HL-60/S4 (cell line): ENCODE results near the gene BLNK.

Experiments used
- in situ Hi-C: fragments of 300-500 bp; cut with MboI; formaldehyde crosslinking; loops from 2 replicates; pipeline ENCODE4 v1.14.3; 2022; ENCODE audit warnings: low sequenced_read_pairs

Gene BLNK

DNA sequence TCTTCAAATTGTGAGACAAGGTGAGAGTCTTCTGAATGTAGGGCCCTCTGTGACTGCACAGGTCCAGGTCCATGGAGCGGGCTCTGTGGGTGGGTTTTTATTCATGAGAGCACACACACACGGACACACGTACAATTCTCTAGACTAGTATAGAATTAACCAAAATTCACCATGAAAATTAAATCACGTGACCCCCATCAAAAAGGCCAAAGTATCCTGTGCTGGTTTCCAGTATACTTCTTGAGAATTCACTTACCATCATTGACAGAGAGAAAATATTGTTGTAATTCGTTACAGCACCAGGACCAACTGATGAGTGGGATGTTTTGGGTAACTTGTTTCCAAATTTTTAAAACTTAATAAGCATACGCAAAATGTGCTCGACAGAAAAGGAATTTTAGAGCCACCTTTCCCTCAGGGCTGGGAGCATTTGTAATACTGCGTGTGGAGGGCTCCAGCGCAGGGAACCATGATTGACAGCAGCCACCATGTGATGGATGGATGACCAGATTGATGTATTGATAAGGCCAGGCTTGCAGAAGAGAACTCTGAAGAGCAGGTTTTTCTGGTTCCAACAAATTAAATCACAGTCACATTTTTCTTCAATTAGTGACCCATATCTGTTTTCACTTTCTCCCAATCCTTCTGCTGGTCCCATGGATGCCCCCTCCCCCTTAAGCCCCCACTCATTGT lies 18.0 kb upstream of the BLNK start:
- in situ Hi-C loops = no loop called here

DNA sequence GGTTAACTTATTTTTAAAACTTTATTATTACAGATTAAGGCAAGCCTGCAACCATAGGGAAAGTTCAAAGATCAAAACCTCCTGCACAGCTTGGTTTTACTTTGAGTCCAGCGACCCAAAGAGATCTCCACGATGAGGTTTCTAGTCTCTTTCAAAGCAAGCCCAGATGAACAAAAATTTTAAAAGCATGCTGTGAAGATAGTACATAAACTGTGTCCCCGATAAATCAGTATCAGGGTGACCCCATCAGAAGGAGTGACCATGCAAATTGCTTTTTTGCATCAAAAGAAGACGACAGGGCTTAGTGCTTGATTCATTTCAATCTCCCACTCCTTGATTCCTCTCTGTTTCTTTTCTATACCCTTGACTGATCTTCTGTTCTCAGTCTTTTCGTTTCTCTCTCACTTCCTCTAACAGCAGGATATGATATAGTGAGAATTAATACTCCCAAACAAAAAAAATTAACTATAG lies 16.8 kb upstream of the BLNK start:
- in situ Hi-C loops = no loop called here

- in situ Hi-C loops = no loop called here
Observed at GRCh38 chr10:96287392-96288105, 16.2 kb upstream of the BLNK start.

DNA sequence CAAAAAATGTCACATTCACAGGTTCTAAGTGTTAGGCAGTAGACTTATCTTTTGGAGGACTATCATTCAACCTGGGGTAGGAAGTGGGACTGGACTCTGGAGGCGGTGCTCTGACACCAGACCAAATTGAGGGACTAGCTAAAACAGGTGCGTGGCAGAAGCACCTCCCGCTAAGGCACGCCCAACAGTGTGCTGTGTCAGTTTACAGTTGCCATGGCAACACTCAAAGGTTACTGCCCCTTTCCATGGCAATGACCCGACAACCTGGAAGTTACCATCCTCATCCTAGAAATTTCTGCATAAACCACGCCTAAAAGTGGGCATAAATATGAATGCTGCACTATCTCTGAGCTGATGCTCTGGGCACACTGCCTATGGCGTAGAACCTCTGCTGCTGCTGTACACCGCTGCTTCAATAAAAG lies 14.0 kb upstream of the BLNK start:
- in situ Hi-C loops = no loop called here

DNA sequence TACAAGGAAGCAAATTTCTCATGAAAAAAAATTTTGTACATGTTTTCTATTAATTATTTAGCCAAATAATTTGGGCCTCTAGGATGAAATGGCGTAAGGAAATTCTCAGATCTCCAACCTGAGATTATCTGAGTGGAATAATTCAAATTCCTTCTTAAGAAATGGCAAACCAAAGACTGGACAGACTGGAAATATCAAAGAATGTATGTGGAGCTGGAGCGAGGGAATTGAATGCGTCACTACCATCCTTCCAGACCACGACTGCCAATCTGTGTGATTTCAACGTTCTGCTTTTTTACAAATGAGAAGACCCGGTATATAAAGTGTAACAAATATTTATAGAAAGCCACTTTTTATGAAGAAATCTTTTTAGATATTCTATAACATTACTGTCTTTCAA lies 12.4 kb upstream of the BLNK start:
- in situ Hi-C loops = no loop called here

DNA sequence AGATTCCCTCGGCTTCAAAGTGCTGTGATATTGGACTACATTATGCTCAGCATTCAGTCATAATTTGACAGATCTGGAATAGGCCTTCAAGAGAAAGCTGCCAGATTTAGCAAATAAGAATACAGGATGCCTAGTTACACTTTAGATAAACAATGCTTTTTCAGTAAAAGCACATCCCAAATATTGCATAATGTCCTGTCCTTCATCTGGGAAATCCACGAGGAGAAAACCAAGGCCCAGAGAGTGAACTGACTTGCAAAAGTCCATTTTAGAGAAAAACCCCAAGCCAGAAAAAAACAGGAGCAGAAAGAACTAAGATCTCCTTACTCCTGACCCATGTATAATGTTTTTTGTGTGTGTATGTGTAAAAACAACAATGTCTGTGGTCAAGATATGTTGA lies 12.0 kb upstream of the BLNK start:
- in situ Hi-C loops = no loop called here

DNA sequence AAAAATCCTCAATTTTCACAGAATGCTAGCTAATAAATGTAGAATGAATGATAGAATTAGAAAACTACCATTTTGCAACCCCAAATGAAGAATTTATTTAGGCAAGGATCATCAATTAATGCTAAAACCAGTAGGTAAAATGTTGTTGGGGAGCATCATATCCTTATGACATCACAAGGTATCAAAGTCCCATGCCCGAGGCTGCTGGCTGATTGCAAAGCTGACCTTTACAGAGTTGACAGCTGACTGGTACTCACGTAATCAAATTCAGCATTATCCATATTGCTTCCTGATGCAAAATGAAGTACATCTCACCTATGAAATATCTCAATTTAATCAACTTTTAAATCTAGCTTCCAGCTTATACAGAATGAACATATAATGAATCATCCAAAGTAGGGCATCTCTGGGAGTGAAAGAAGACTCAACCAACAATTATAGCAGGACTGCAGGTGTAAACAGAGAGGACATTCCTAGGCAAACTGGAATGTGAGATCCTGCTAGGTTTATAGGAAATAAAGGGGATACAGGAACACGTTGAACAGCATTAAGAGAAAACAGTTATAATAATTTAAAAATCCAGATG lies 10.2 kb upstream of the BLNK start:
- in situ Hi-C loops = no loop called here

DNA sequence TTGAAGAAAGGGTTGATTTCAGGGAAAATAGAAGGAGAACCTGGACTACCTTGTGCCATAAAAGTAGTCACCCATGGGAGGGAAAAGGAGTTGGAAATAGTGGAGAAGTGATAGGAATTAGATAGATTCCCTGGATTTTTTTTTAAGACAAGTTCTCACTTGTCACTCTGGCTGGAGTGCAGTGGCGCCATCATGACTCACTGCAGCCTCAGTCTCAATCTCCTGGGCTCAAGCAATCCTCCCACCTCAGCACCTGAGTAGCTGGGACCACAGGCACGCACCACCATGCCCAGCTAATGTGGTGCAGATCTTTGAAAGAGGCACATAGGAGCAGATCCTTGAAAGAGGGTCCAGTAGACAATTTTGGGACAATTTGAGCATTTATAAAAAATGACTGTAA lies 9.5 kb upstream of the BLNK start:
- in situ Hi-C loops = no loop called here

DNA sequence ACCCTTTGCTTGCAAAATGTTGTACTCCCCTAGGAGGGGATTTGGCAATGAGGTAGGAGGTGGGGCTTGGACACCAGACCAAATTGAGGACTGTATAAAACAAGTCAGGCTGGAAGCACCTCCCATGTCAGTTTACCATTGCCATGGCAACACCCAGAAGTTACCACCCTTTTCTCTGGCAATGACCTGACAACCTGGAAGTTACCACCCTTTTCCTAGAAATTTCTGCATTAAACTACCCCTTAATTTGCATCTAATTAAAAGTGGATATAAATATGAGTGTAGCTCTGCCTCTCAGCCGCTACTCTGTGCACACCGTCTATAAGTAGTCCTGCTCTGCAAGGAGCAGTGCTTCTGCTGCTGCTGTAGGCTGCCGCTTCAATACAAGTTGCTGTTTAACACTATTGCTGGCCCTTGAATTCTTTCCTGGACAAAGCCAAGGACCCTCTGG lies 7.8 kb upstream of the BLNK start:
- in situ Hi-C loops = no loop called here

GRCh38 chr10:96276831-96277230 lies 5.5 kb upstream of the BLNK start:
- in situ Hi-C loops = no loop called here

DNA sequence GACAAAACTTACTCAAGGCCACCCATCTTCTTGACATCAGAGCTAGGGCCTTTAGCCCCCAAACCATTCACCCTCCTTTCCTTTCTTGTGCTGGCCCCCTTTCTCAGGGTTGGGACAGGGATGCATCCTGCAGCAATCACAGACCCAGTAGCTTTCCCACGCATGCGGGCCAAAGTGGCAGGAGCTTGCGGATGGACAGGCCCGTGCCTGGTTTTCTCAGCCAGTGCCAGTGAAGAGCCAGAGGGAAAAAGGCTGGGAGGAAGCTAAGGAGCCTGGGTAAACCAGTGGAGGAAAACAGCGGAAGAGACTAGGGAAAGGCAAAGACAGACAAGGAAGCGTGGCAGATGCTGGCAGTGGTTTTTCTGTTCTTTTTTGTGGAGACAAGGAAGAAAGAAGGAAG lies 5.1 kb upstream of the BLNK start:
- in situ Hi-C loops = no loop called here

DNA sequence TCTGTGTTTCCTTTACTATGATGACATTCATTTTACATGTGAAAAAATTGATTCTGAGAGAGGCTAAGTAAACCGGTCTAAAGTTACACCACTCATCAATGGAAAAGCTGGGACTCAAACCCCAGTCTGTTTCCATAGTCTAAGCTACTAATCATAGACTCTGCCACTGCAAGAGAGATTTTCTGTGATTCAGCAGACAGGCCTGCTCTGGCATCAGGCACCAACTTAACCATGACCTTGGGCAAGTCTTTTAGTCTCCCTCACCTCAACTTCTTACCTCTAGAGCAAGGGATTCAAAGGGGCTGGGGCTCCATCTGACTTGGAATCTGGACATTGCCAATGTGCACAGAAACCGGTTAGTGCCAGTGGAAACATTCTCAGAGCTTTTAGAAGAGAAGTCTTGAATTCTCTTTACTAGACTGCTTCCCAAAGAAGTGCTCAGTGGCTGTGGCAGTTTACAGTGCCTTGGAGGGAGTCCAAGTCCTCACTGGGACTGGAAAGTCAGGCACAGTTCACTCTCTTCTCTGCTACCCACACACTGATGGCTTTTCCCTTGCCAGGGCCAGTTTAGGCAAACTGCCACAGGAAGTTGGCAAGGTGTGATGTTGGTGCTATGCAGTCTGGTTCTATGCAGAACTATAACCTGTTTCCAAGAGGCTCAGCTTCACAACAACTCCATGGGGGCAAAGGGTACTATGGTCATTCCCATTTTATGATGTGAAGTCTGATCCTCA lies 4.5 kb upstream of the BLNK start:
- in situ Hi-C loops = no loop called here

DNA sequence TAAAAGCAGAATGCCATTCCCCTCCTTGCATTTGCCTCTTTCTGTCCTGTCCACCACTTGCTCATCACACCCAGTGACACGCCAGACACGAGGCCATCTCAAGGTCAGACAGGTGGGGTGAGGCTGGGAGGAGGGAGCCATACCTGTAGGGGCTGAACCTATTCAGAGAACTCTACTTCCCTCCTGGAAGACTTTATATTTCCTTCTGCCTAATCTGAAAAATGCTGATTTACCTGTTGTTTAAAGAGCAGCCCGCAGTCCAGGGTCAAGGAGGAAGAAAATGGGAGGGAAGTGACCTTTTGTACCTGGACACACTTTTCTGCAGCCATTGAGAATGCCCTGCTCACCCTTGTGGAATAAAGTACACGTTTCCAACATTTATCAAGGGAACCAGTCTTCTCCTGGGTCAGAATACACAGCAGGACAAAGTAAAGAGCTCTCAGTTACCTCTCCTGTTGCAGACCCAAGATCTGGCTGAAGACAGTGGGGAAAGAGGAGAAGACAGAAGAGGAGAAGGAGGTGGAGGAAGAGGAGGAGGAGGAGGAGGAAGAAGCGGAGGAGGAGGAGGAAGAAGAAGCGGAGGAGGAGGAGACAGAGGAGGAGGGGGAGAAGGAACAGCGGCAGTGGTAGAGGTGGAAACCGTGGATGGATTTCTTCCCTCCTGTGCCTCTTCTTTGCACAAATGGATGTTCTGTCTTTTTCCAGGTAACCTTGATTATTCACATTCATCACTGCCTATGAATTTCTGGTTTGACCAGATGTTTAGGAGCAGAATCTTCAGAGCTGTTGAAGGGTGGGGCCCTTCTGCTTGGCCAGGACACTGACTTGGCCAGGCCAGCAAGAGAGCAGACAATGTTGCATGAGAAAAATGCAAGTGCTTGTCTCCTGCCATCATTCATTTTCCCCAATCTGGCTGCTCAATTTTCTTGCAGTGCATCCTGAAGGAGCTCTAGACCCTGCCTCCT lies 1.2 kb upstream of the BLNK start:
- in situ Hi-C loops = no loop called here

GRCh38 chr10:96270571-96270970 lies 798 bp downstream of the BLNK start:
- in situ Hi-C loops = no loop called here

- in situ Hi-C loops = no loop called here
Observed at GRCh38 chr10:96269438-96270300, 1.7 kb downstream of the BLNK start.

DNA sequence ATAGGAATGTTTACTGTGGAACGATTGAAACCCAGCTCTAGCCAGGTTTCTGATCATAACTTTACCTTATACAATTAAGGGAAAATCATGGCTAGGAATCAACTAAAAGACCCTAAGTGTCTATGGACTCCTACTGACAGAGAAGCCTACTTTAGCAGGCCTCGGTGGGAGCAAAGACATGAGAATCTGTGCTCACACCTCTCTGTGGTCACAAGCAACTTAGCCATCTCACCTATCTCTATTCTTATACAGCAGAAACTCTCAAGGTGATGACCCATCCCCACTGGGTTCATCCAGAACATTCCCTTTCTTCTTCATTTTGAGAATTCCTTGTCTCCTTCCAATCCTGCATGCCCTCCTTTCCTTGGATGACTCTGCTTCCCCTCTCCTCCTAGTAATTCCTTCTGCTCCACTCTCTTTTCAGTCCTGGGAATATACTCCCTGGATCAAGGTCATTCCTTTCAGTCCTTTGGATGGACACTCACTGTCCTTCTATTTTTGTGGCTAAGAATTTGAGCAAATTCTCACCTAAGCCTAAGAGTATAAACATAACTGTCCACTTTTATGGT lies 2.9 kb downstream of the BLNK start:
- in situ Hi-C loops = no loop called here

- in situ Hi-C loops = no loop called here
Observed at GRCh38 chr10:96267234-96267705, 4.1 kb downstream of the BLNK start.

DNA sequence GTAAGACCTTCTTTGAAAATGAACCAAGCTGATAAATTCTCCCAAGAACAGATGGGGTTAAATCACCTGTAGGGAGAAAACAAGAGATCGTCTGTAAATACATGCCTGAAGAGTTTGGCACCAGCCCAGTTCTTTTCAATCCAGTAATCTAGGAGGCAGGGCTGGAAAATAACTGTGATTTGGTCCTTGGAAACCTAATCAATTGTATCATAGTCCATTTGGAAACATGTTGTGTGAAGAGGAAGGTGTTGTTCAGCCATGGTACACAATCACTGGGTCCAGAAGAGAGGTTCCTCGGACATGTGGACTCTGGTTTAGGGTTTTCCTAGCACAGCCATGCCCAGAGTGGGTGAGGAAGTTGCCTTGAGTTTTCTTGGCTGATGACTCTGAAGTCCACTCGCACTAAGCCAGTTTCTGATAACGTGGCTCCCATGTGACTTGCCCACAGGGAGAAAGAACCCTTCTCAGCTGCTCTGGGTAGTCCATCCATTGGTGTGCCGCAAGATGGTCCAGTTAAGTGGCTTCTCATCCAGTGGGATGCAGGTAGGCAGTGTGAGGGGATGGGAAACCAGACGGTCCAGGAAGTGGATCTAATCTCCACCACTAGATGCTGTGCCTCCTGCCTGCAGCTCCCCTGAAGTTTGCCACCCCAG lies 5.1 kb downstream of the BLNK start:
- in situ Hi-C loops = no loop called here
